HEK293 (cell line): ENCODE data around the gene P2RX7.

ENCODE experiments used
- CTCF ChIA-PET: fragments of 350-600 bp; formaldehyde crosslinking; extraction: SDS; loops from one replicate; lab custom pipeline; 2021; ENCODE audit warnings: antibody characterized with exemption; lab: Yijun Ruan, JAX
- POLR2A ChIA-PET: fragments of 300-600 bp; formaldehyde crosslinking; extraction: SDS; loops from one replicate; lab custom pipeline; 2020; ENCODE audit warnings: antibody characterized with exemption, inconsistent platforms; lab: Yijun Ruan, JAX
- H3K27ac ChIP-seq: fragments of 200-500 bp; sonication (Bioruptor generic); 2 replicates; pipeline ENCODE4 v1.5.1; 2014; ENCODE audit warnings: low read depth, low read length, control low read depth, inconsistent platforms; ENCODE audit errors: extremely low read depth
- H3K36me3 ChIP-seq, 2 experiments: fragments of 200-500 bp in 1 of 2; sonication (Bioruptor generic) in 1 of 2; 1 replicate in 1 of 2; 2 replicates in 1 of 2; pipeline ENCODE4 v1.5.1; 2014 to 2017; ENCODE audit warnings: inconsistent platforms in 2 of 2, low read length in 2 of 2; ENCODE audit not compliant: control insufficient read depth in 2 of 2, insufficient read depth in 1 of 2
- H3K4me1 ChIP-seq: fragments of 200-500 bp; sonication (Bioruptor generic); 2 replicates; pipeline ENCODE4 v1.5.1; 2014; ENCODE audit warnings: mild to moderate bottlenecking, low read length, inconsistent platforms; ENCODE audit not compliant: control insufficient read depth, insufficient read depth
- H3K4me3 ChIP-seq: 2 replicates; pipeline ENCODE4 v1.5.1; 2011; ENCODE audit warnings: low read depth, mild to moderate bottlenecking, control low read depth, low read length, moderate library complexity
- H3K9me3 ChIP-seq: fragments of 200-500 bp; sonication (Bioruptor generic); 2 replicates; pipeline ENCODE4 v1.5.1; 2014; ENCODE audit warnings: low read depth, low read length, inconsistent platforms; ENCODE audit not compliant: control insufficient read depth, insufficient read depth
- GFI1B ChIP-seq: fragments of 450-650 bp; formaldehyde crosslinking; IDR thresholded peaks from 2 replicates; pipeline ENCODE4 v1.5.1; 2016; ENCODE audit warnings: missing biosample characterization, missing genetic modification characterization
- KLF10 ChIP-seq: fragments of 450-650 bp; IDR thresholded peaks from 2 replicates; pipeline ENCODE4 v1.5.1; 2018; ENCODE audit warnings: missing biosample characterization, mild to moderate bottlenecking, missing genetic modification characterization
- ZBTB20 ChIP-seq: fragments of 450-650 bp; formaldehyde crosslinking; IDR thresholded peaks from 2 replicates; pipeline ENCODE4 v1.5.1; 2016; ENCODE audit warnings: missing biosample characterization, missing genetic modification characterization
- ZBTB8A ChIP-seq: fragments of 450-650 bp; formaldehyde crosslinking; IDR thresholded peaks from 2 replicates; pipeline ENCODE4 v1.5.1; 2016; ENCODE audit warnings: missing biosample characterization, missing genetic modification characterization
- ZNF121 ChIP-seq: fragments of 450-650 bp; formaldehyde crosslinking; IDR thresholded peaks from 2 replicates; pipeline ENCODE4 v1.5.1; 2016; ENCODE audit warnings: missing biosample characterization, missing genetic modification characterization
- ZNF146 ChIP-seq: fragments of 450-650 bp; formaldehyde crosslinking; IDR thresholded peaks from 2 replicates; pipeline ENCODE4 v1.5.1; 2016; ENCODE audit warnings: missing biosample characterization, missing genetic modification characterization
- ZNF211 ChIP-seq: fragments of 450-650 bp; formaldehyde crosslinking; IDR thresholded peaks from 2 replicates; pipeline ENCODE4 v1.5.1; 2016; ENCODE audit warnings: low read depth, missing biosample characterization, missing genetic modification characterization
- ZNF24 ChIP-seq: fragments of 450-650 bp; formaldehyde crosslinking; IDR thresholded peaks from 2 replicates; pipeline ENCODE4 v1.5.1; 2016; ENCODE audit warnings: missing biosample characterization, missing genetic modification characterization
- ZNF366 ChIP-seq: fragments of 450-650 bp; formaldehyde crosslinking; conservative IDR thresholded peaks from 2 replicates; pipeline ENCODE4 v1.5.1; 2016; ENCODE audit warnings: missing biosample characterization, missing genetic modification characterization
- ZNF37A ChIP-seq: fragments of 450-650 bp; IDR thresholded peaks from 2 replicates; pipeline ENCODE4 v1.5.1; 2018; ENCODE audit warnings: missing biosample characterization, missing genetic modification characterization
- ZNF423 ChIP-seq: fragments of 450-650 bp; formaldehyde crosslinking; IDR thresholded peaks from 2 replicates; pipeline ENCODE4 v1.5.1; 2016; ENCODE audit warnings: missing biosample characterization, missing genetic modification characterization
- ZNF558 ChIP-seq: fragments of 450-650 bp; formaldehyde crosslinking; IDR thresholded peaks from 2 replicates; pipeline ENCODE4 v1.5.1; 2016; ENCODE audit warnings: missing biosample characterization, missing genetic modification characterization
- ZNF561 ChIP-seq: fragments of 450-650 bp; IDR thresholded peaks from 2 replicates; pipeline ENCODE4 v1.5.1; 2018; ENCODE audit warnings: missing biosample characterization, missing genetic modification characterization, borderline replicate concordance
- ZNF624 ChIP-seq: fragments of 450-650 bp; formaldehyde crosslinking; IDR thresholded peaks from 2 replicates; pipeline ENCODE4 v1.5.1; 2017; ENCODE audit warnings: missing biosample characterization, missing genetic modification characterization
- ZNF639 ChIP-seq: fragments of 450-650 bp; formaldehyde crosslinking; IDR thresholded peaks from 2 replicates; pipeline ENCODE4 v1.5.1; 2016; ENCODE audit warnings: missing biosample characterization, missing genetic modification characterization
- ZNF654 ChIP-seq: fragments of 450-650 bp; formaldehyde crosslinking; IDR thresholded peaks from 2 replicates; pipeline ENCODE4 v1.5.1; 2016; ENCODE audit warnings: low read depth, missing biosample characterization, missing genetic modification characterization
- ZNF704 ChIP-seq: fragments of 450-650 bp; formaldehyde crosslinking; IDR thresholded peaks from 2 replicates; pipeline ENCODE4 v1.5.1; 2016; ENCODE audit warnings: missing biosample characterization, missing genetic modification characterization
- ZNF768 ChIP-seq: fragments of 450-650 bp; formaldehyde crosslinking; IDR thresholded peaks from 2 replicates; pipeline ENCODE4 v1.5.1; 2018; ENCODE audit warnings: missing biosample characterization, mild to moderate bottlenecking, missing genetic modification characterization
- ZNF791 ChIP-seq: fragments of 450-650 bp; formaldehyde crosslinking; IDR thresholded peaks from 2 replicates; pipeline ENCODE4 v1.5.1; 2016; ENCODE audit warnings: missing biosample characterization, missing genetic modification characterization
- ZNF837 ChIP-seq: fragments of 450-650 bp; formaldehyde crosslinking; IDR thresholded peaks from 2 replicates; pipeline ENCODE4 v1.5.1; 2016; ENCODE audit warnings: missing biosample characterization, missing genetic modification characterization
- ZNF843 ChIP-seq: fragments of 450-650 bp; formaldehyde crosslinking; IDR thresholded peaks from 2 replicates; pipeline ENCODE4 v1.5.1; 2016; ENCODE audit warnings: missing biosample characterization, missing genetic modification characterization

P2RX7 gene

GRCh38 chr12:121214855-121215745 lies 82.4 kb downstream of the P2RX7 start:
- TF ChIP-seq ZNF423 (tag by site-specific recombination) (no peak), ZNF37A (tag by site-specific recombination) (no peak), GFI1B (no peak), ZNF24 (tag by site-specific recombination) (no peak), ZNF639 (tag by site-specific recombination) (0 out of 2 replicates have a peak, but pooled peaks have one; percentile 21), ZNF366 (tag by site-specific recombination) (no peak)
- H3K36me3 ChIP-seq, result peaks cover 8 to 21% of the 10 kb centered on the region in 2 experiments; a peak in 2 of 3 replicates
- ChIA-PET POLR2A (interaction anchor here (0.6 kb wide), 1 partner anchor 36 kb away, joined by 3 read pairs; no protein-coding TSS in a partner anchor), CTCF (interaction anchor here (0.6 to 1.3 kb wide), 3 partner anchors 12 to 222 kb away, joined by 3 read pairs; no protein-coding TSS in a partner anchor)
- no peaks in the 10 kb centered on the region for H3K4me1 ChIP-seq
- H3K9me3 ChIP-seq, result no peaks in the 10 kb centered on the region
- H3K27ac ChIP-seq, result no peak overlapping the region
- H3K4me3 ChIP-seq, result no peak overlapping the region

- POLR2A ChIA-PET, result no interaction called here
- Histone ChIP-seq H3K27ac (no peak overlapping the region), H3K4me3 (no peak overlapping the region), H3K9me3 (no peaks in the 10 kb centered on the region), H3K4me1 (no peaks in the 10 kb centered on the region), H3K36me3 (peaks cover 8 to 24% of the 10 kb centered on the region in 2 experiments; a peak in 2 of 3 replicates)
- CTCF ChIA-PET, result interaction anchor here (0.7 to 2.9 kb wide), 5 partner anchors 13 to 245 kb away, joined by 3 to 12 read pairs (median 3); no protein-coding TSS in a partner anchor
- TF ChIP-seq ZNF843 (tag by site-specific recombination) (no peak), ZNF791 (no peak), ZNF768 (peak; percentile 87; the same call in 1 of the 2 replicates), ZBTB20 (tag by site-specific recombination) (no peak), ZNF837 (tag by site-specific recombination) (no peak), ZNF561 (tag by site-specific recombination) (no peak), ZNF654 (tag by site-specific recombination) (no peak), KLF10 (tag by site-specific recombination) (no peak)
These were observed 83.4 kb downstream of the P2RX7 start for GRCh38 chr12:121216102-121216501.

GRCh38 chr12:121217063-121217462 lies 84.4 kb downstream of the P2RX7 start:
- no peak for TF ChIP-seq ZNF121 (tag by site-specific recombination)
- TF ChIP-seq ZNF624 (tag by site-specific recombination), result no peak
- no peak for TF ChIP-seq ZBTB8A
- ChIA-PET CTCF (interaction anchor here (1.1 to 2.9 kb wide), 3 partner anchors 13 to 246 kb away, joined by 3 to 12 read pairs (median 3); no protein-coding TSS in a partner anchor), POLR2A (interaction anchor here (0.5 kb wide), 1 partner anchor 121 kb away, joined by 4 read pairs; no protein-coding TSS in a partner anchor)
- Histone ChIP-seq H3K4me1 (no peaks in the 10 kb centered on the region), H3K27ac (no peak overlapping the region), H3K9me3 (no peaks in the 10 kb centered on the region), H3K4me3 (no peak overlapping the region), H3K36me3 (peaks cover 8 to 25% of the 10 kb centered on the region in 2 experiments; a peak in 2 of 3 replicates)

- TF ChIP-seq ZNF704 (tag by site-specific recombination) (no peak), ZNF558 (tag by site-specific recombination) (no peak), ZNF211 (tag by site-specific recombination) (no peak), ZNF146 (tag by site-specific recombination) (0 out of 2 replicates have a peak, but pooled peaks have one; percentile 33)
- ChIA-PET POLR2A (no interaction called here), CTCF (interaction anchor here (0.6 to 2.9 kb wide), 3 partner anchors 13 to 860 kb away, joined by 3 to 12 read pairs (median 5); no protein-coding TSS in a partner anchor)
- Histone ChIP-seq H3K4me1 (no peaks in the 10 kb centered on the region), H3K27ac (no peak overlapping the region), H3K9me3 (no peaks in the 10 kb centered on the region), H3K36me3 (peaks cover 8 to 27% of the 10 kb centered on the region in 2 experiments; a peak in 2 of 3 replicates), H3K4me3 (no peak overlapping the region)
These were observed 85.1 kb downstream of the P2RX7 start for GRCh38 chr12:121217761-121218160.
